GM19397 (cell line): ENCODE results near the gene H2AZ2.
"Not testable (repeated sequence)": the region's sequence is repeated elsewhere in the genome, so short reads cannot be mapped to it uniquely, and the experiment has no call there.

ENCODE experiments used
- ATAC-seq: cut with Tn5 transposase; IDR thresholded peaks from one replicate; pipeline ENCODE4 v1.9.1; 2021; ENCODE audit warnings: mild to moderate bottlenecking, moderate library complexity; ENCODE audit not compliant: unreplicated experiment

The H2AZ2 gene

DNA sequence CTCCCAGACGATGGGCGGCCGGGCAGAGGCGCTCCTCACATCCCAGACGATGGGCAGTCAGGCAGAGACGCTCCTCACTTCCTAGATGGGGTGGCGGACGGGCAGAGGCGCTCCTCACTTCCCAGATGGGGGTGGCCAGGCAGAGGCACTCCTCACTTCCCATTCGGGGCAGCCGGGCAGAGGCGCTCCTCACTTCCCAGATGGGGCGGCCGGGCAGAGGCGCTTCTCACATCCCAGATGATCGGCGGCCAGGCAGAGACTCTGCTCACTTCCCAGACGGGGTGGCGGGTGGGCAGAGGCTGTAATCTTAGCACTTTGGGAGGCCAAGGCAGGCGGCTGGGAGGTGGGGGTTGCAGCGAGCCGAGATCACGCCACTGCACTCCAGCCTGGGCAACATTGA lies 24.0 kb upstream of the H2AZ2 start:
- ATAC-seq, result not testable (repeated sequence)

- ATAC-seq, result not testable (repeated sequence)
Observed at GRCh38 chr7:44870780-44871179, 22.9 kb upstream of the H2AZ2 start.

DNA sequence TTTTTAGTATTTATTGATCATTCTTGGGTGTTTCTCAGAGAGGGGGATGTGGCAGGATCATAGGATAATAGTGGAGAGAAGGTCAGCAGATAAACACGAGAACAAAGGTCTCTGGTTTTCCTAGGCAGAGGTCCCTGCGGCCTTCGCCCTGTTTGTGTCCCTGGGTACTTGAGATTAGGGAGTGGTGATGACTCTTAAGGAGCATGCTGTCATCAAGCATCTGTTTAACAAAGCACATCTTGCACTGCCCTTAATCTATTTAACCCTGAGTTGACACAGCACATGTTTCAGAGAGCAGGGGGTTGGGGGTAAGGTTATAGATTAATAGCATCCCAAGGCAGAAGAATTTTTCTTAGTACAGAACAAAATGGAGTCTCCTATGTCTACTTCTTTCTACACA lies 22.4 kb upstream of the H2AZ2 start:
- not testable (repeated sequence) for ATAC-seq

DNA sequence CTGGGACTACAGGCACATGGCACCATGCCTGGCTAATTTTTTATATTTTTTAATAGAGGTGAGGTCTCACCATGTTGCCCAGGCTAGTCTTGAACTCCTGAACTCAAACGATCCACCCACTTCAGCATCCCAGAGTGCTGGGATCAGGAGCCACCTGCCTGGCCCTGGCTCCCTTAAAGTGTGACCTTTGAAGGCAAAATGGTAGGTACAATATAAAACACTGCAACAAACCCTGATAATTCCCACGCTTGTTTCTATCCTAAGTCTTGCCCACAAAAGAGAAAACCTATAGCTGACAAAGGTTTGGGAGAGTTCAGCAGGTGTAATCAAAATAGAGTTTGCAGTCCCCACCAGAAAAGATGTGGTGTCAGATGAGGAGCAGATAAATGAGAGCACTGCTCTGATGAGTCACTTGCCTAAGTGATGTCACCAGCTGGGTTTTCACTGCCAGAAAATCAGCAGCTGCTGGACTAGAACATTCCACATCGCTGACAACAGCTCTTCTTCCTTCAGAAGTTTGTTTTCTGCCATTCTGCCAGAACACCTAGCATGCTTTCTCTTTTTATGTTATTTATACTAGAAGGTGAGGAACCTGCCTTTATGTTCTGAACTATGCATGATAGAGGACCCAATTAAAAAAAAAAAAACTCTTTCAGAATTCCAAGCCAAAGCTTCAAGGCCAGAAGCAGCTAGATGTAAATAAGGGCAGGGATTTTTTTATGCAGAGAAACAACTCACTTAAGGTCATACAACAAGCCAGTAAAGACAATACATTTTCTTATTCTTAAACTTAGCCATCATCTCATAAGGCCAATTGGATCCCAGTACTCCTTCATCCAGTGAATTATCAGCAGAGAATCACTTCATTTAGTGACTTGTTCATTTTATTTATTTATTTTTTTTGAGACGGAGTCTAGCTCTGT lies 19.4 kb upstream of the H2AZ2 start:
- ATAC-seq, result no peak

DNA sequence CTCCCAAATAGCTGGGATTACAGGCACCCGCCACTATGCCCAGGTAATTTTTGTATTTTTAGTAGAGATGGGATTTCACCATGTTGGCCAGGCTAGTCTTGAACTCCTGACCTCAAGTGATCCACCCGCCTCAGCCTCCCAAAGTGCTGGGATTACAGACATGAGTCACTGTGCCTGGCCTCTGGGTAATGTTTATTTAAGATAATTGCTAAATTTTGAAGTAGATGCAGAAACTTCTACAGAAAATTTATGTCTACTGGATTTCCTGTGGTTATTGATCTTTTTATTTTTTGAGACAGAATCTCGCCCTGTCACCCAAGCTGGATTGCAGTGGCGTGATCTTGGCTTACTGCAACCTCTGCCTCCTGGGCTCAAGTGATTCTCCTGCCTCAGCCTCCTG lies 14.1 kb upstream of the H2AZ2 start:
- not testable (repeated sequence) for ATAC-seq

GRCh38 chr7:44858161-44858560 lies 10.3 kb upstream of the H2AZ2 start:
- ATAC-seq, result no peak

DNA sequence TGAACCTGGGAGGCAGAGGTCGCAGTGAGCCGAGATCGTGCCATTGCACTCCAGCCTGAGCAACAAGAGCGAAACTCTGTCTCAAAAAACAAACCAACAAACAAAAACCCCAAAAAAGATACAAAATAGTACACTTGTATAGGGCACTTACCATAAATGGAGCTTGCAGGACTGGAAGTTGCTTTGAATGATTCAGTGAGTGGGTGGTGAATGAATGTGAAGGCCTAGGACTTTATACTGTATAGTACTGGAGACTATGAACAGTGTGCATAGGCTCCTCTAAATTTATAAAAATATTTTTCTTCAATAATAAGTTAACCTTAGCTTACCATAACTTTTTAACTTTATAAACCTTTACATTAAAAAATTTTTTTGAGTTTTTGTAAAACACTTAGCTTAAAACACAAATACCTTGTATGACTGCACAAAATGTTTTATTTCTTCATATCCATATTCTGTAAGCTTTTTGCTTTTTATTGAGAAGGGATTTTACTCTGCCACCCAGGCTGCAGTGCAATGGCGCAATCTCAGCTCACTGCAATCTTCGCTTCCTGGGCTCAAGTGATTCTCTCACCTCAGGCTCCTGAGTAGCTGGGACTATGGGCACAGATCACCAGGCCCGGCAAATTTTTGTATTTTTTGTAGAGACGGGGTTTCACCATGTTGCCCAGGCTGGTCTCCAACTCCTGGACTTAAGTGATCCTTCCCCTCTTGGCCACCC lies 6.9 kb upstream of the H2AZ2 start:
- ATAC-seq, result no peak

DNA sequence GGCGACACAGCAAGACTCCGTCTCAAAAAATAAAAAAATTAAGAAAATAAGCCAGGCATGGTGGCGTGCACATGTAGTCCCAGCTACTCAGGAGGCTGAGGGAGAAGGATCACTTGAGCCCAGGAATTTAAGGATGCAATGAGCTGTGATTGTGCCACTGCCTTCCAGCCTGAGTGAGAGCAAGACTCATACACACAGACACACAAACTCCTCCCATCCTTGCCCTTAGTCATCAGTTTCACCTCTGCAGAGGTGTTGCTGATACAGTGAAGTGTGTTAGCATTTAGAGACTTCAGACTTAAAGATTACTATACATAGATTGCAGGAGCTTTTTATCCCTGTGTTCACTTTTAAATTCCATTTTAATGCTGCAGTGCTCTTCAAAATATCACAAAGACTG lies 5.5 kb upstream of the H2AZ2 start:
- no peak for ATAC-seq

DNA sequence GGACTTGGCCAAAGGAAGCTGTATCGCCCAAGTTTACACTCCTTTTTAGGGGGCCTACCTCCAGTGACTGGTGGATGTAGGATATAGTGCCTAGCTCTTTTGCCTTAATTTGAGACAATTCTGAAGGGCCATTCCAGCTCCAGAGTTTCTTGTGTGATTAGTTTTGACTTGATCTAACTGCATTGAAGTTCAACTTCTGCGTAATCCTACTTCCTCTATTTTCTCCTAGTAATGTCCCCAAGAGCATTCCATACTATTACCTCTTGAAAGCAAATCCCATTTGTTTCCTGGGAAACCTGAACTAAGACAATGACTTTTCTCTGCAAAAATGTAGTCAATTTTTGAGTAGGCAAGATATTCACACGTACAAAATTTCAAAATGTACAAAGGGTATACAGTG lies 4.7 kb upstream of the H2AZ2 start:
- no peak for ATAC-seq

DNA sequence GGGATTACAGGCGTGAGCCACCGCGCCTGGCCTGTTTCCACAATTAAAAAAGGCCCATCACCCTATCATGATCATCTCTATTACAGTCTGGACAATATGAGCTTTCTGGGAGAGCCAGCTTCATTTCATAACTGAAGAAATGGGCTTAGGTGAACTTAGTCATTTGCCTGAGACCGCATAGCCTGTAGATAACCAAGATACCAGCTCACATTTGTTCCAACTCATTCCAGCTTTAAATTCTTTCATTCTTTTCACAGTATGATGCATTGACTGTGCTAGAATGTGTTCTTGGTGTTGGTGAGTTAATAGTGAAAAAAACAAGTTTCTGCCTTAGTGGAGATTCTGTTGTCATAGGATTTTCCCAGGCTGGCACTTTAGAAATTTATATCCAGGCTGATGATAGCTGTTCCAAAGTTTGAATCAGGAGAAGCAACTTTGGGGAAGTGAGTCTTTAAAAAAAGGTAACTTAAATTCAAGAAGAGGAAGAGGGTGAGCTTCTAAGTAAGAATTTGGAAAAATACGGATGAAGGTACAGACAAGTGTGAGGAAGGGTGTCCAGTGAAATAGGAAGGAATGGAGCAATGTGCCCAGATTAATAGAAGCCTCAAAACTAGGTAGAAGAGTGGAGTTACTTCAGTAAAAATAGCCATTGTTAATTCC lies 2.1 kb upstream of the H2AZ2 start:
- no peak for ATAC-seq

DNA sequence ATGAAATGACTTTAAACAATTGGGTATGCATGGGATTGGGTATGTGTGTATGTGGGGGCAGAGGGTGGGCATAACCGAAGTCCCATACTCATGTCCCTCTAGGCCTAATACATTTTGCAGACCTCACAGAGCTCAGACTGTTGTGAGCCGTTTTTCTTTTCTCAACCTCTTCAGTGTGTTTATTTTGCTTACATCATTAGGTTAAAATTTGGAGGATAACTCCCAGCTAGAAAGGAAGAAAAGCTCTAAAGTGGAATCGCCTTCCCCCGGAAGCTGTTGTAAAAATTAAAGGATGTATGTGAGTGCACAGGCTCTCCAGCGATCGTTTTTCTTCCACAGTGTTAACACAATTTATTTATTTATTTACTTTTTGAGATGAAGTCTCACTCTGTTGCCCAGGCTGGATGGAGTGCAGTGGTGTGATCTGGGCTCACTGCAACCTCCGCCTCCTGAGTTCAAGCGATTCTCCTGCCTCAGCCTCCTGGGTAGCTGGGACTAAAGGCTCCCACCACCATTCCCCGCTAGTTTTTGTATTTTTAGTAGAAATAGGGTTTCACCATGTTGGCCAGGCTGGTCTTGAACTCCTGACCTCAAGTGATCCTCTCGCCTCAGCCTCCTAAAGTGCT lies 1.5 kb upstream of the H2AZ2 start:
- no peak for ATAC-seq

DNA sequence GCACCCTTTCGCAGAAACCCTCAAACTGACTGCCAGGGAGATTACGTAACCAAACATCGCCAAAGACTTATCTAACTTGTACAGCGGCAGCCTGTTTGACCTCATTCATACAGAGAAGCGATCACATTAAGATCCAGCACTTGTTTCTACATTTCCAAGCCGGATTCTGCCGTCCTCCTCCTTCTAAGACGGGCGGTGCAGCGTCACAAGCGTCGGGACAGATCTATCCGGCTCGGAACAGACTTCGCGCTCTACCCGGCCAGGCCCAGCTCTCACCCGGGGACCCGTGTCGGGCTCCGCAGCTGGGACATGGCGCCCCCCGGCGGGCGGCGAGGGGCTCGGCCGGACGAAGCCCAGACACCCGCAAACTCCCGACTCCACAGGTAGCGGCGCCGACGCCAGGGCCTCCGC lies 373 bp downstream of the H2AZ2 start:
- ATAC-seq, result peak; percentile 73

- no peak for ATAC-seq
Observed at GRCh38 chr7:44846816-44847508, 925 bp downstream of the H2AZ2 start.

- not testable (repeated sequence) for ATAC-seq
Observed at GRCh38 chr7:44846390-44846789, 1.5 kb downstream of the H2AZ2 start.

- no peak for ATAC-seq
Observed at GRCh38 chr7:44845451-44845850, 2.4 kb downstream of the H2AZ2 start.

DNA sequence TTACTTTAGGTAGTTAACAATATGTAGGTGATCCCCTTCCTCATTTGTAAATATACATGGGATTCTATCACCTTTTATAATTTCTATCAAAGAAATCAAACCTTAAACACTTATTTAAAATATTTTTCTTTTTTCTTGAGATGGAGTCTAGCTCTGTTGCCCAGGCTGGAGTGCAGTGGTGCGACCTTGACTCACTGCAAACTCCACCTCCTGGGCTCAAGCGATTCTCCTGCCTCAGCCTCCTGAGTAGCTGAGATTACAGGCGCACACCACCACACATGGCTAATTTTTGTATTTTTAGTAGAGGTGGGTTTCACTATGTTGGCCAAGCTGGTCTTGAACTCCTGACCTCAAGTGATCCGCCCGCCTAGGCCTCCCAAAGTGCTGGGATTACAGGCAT lies 4.4 kb downstream of the H2AZ2 start:
- not testable (repeated sequence) for ATAC-seq

DNA sequence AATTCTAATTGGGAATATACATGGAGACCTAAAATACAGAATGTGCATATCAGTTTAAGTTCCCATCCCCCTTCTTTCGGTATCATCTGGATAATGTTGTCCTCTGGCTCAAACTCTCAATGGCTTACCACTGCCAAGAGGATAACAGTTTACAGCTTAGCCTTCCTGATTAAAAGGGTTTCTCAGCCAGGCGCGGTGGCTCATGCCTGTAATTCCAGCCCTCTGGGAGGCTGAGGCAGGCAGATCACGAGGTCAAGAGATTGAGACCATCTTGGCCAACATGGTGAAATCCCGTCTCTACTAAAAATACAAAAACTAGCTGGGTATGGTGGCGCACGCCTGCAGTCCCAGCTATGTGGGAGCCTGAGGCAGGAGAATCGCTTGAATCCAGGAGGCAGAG lies 5.2 kb downstream of the H2AZ2 start:
- ATAC-seq, result not testable (repeated sequence)

GRCh38 chr7:44838751-44839150 lies 9.1 kb downstream of the H2AZ2 start:
- ATAC-seq, result no peak

GRCh38 chr7:44827567-44827966 lies 20.3 kb downstream of the H2AZ2 start:
- no peak for ATAC-seq

DNA sequence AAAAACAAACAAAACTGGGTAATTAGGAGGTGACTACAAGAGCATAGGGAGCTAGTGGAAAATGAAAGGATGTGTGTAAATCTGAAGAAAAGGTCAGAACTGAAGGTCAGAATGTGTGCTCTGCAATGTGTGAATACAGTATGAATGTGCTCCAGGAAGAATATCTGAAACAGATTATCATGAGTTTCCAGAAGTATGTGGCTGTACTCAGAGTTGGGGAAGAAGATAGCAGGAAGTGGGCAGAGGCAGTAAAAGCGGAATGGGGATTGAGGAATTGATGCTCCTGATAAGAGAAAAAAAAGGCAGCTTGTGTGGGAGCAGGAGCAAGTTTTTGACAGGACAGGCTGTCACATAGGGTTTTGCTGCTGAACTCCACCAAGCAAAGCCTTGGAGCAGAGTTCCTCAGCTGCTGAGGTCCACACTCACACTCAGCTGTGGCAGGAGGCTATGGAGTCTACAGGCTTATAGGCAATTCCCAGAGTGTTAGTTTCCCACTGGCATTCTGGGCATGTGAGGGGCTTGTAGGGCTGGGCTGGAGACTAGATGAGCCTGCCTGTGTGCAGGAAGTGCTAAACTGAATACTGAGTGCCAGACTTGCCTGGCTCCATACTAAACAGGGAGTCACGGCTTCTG lies 22.9 kb downstream of the H2AZ2 start:
- ATAC-seq, result no peak
